IMR-90 (cell line): ENCODE measurements around the gene LRRC10.

Experiments used
- BHLHE40 ChIP-seq: fragments of 150-350 bp; IDR thresholded peaks from 2 replicates; pipeline ENCODE4 v1.6.1; 2016; ENCODE audit warnings: mild to moderate bottlenecking, low read depth, low read length
- CEBPB ChIP-seq: IDR thresholded peaks from 2 replicates; pipeline ENCODE4 v1.6.1; 2012; ENCODE audit warnings: low read depth, low read length, improper control_type of control experiment
- FOS ChIP-seq: fragments of 150-350 bp; IDR thresholded peaks from 2 replicates; pipeline ENCODE4 v1.6.1; 2016; ENCODE audit warnings: low read depth, low read length
- MAZ ChIP-seq: IDR thresholded peaks from 2 replicates; pipeline ENCODE4 v1.6.1; 2012; ENCODE audit warnings: low read depth, mild to moderate bottlenecking, low read length, improper control_type of control experiment, moderate library complexity, borderline replicate concordance
- POLR2A ChIP-seq: IDR thresholded peaks from 2 replicates; pipeline ENCODE4 v1.6.1; 2012; ENCODE audit warnings: mild to moderate bottlenecking, low read depth, low read length
- RCOR1 ChIP-seq: IDR thresholded peaks from 2 replicates; pipeline ENCODE4 v1.6.1; 2012; ENCODE audit warnings: mild to moderate bottlenecking, low read length, improper control_type of control experiment; ENCODE audit not compliant: insufficient replicate concordance
- SMC3 ChIP-seq: fragments of 150-350 bp; IDR thresholded peaks from 2 replicates; pipeline ENCODE4 v1.6.1; 2016; ENCODE audit warnings: low read depth, mild to moderate bottlenecking, antibody characterized with exemption, low read length, moderate library complexity
- TF ChIP-seq, protein P1 (sequence below): conservative IDR thresholded peaks from 2 replicates; pipeline ENCODE4 v1.5.1; 2012; ENCODE audit warnings: mild to moderate bottlenecking, low read depth, low read length, improper control_type of control experiment
- TF ChIP-seq, protein P2 (sequence below): fragments of 150-350 bp; IDR thresholded peaks from 2 replicates; pipeline ENCODE4 v1.6.1; 2016; ENCODE audit warnings: low read depth, mild to moderate bottlenecking, low read length, moderate library complexity, borderline replicate concordance

DNA sequence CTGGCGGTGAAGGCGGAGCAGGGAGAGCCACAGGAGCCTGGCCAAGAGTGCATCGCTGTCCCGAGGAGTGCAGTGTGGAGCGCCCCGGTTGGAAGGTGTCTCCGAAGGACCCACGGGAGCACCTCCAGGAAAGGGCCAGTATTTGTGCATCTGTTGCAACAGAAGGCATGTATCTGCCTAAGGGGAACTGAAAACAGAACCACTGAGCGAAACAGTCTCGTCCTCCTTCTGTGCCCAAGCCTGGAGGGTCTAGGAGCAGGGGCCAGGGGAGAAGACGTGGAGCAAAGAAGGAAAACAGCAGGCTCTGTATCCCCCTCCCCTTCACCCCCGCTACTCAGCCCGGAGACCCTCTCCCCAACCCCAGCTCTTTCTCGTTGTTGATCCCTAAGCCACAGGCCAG lies 5.3 kb upstream of the LRRC10 start:
- TF ChIP-seq, protein P1, sequence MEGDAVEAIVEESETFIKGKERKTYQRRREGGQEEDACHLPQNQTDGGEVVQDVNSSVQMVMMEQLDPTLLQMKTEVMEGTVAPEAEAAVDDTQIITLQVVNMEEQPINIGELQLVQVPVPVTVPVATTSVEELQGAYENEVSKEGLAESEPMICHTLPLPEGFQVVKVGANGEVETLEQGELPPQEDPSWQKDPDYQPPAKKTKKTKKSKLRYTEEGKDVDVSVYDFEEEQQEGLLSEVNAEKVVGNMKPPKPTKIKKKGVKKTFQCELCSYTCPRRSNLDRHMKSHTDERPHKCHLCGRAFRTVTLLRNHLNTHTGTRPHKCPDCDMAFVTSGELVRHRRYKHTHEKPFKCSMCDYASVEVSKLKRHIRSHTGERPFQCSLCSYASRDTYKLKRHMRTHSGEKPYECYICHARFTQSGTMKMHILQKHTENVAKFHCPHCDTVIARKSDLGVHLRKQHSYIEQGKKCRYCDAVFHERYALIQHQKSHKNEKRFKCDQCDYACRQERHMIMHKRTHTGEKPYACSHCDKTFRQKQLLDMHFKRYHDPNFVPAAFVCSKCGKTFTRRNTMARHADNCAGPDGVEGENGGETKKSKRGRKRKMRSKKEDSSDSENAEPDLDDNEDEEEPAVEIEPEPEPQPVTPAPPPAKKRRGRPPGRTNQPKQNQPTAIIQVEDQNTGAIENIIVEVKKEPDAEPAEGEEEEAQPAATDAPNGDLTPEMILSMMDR, result no peak
- no peak for TF ChIP-seq POLR2A
- no peak for TF ChIP-seq BHLHE40
- TF ChIP-seq RCOR1, result no peak
- no peak for TF ChIP-seq SMC3
- TF ChIP-seq FOS, result no peak
- TF ChIP-seq, protein P2, sequence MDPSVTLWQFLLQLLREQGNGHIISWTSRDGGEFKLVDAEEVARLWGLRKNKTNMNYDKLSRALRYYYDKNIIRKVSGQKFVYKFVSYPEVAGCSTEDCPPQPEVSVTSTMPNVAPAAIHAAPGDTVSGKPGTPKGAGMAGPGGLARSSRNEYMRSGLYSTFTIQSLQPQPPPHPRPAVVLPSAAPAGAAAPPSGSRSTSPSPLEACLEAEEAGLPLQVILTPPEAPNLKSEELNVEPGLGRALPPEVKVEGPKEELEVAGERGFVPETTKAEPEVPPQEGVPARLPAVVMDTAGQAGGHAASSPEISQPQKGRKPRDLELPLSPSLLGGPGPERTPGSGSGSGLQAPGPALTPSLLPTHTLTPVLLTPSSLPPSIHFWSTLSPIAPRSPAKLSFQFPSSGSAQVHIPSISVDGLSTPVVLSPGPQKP, result no peak
- TF ChIP-seq CEBPB, result no peak
- no peak for TF ChIP-seq MAZ
